PFSK-1 (cell line): Measurements from ENCODE around the gene RPN1.

Experiments used
- FOXP2 ChIP-seq: optimal IDR thresholded peaks from 2 replicates; pipeline ENCODE3; 2011; ENCODE audit warnings: borderline replicate concordance, control low read depth, inconsistent platforms; ENCODE audit not compliant: insufficient read depth; ENCODE audit errors: extremely low read length, extremely low read depth
- POLR2AphosphoS5 ChIP-seq: IDR thresholded peaks from 2 replicates; pipeline ENCODE4 v1.6.1; 2012; ENCODE audit warnings: low read depth, mild to moderate bottlenecking, control low read depth, low read length, moderate library complexity
- SIN3A ChIP-seq: IDR thresholded peaks from 2 replicates; pipeline ENCODE4 v1.6.1; 2012; ENCODE audit warnings: mild to moderate bottlenecking, low read length, moderate library complexity, borderline replicate concordance; ENCODE audit not compliant: insufficient read depth
- TAF1 ChIP-seq: IDR thresholded peaks from 2 replicates; pipeline ENCODE4 v1.6.1; 2012; ENCODE audit warnings: low read length, control low read depth, borderline replicate concordance; ENCODE audit not compliant: insufficient read depth
- TF ChIP-seq, protein P1 (sequence below), 2 experiments: IDR thresholded peaks; 2 replicates each; pipeline versions ENCODE4 v1.6.1 to v1.8.0; 2011 to 2012; ENCODE audit warnings: low read depth in 2 of 2, low read length in 2 of 2, control low read depth in 1 of 2, inconsistent platforms in 1 of 2, mild to moderate bottlenecking in 1 of 2, moderate library complexity in 1 of 2; ENCODE audit not compliant: insufficient read depth in 1 of 2

RPN1 gene

DNA sequence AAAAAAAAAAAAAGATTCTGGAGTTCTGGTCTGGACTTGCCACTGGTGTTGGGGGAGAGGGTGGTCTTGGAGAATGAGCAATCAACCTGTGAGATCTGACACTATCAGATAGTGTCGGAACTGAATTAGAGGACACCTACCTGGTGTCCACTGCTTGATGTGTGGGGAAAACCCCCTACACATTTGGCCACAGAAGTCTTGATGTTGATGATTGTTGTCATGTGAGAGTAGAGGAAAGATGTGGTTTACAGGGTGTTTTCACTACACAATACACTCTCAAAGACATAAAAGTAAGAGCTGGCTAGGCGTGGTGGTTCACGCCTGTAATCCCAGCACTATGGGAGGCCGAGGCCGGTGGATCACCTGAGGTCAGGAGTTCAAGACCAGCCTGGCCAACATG is 38.4 kb upstream of the RPN1 start:
- TF ChIP-seq POLR2AphosphoS5: no peak
- no peak for TF ChIP-seq FOXP2
- TF ChIP-seq SIN3A: no peak
- TF ChIP-seq, protein P1, sequence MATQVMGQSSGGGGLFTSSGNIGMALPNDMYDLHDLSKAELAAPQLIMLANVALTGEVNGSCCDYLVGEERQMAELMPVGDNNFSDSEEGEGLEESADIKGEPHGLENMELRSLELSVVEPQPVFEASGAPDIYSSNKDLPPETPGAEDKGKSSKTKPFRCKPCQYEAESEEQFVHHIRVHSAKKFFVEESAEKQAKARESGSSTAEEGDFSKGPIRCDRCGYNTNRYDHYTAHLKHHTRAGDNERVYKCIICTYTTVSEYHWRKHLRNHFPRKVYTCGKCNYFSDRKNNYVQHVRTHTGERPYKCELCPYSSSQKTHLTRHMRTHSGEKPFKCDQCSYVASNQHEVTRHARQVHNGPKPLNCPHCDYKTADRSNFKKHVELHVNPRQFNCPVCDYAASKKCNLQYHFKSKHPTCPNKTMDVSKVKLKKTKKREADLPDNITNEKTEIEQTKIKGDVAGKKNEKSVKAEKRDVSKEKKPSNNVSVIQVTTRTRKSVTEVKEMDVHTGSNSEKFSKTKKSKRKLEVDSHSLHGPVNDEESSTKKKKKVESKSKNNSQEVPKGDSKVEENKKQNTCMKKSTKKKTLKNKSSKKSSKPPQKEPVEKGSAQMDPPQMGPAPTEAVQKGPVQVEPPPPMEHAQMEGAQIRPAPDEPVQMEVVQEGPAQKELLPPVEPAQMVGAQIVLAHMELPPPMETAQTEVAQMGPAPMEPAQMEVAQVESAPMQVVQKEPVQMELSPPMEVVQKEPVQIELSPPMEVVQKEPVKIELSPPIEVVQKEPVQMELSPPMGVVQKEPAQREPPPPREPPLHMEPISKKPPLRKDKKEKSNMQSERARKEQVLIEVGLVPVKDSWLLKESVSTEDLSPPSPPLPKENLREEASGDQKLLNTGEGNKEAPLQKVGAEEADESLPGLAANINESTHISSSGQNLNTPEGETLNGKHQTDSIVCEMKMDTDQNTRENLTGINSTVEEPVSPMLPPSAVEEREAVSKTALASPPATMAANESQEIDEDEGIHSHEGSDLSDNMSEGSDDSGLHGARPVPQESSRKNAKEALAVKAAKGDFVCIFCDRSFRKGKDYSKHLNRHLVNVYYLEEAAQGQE (IDR thresholded peaks at IDR 0.05; ENCODE audit: insufficient read depth in 1 of 2, low read depth in 2 of 2, low read length in 2 of 2): no peak
- TF ChIP-seq TAF1: no peak

DNA sequence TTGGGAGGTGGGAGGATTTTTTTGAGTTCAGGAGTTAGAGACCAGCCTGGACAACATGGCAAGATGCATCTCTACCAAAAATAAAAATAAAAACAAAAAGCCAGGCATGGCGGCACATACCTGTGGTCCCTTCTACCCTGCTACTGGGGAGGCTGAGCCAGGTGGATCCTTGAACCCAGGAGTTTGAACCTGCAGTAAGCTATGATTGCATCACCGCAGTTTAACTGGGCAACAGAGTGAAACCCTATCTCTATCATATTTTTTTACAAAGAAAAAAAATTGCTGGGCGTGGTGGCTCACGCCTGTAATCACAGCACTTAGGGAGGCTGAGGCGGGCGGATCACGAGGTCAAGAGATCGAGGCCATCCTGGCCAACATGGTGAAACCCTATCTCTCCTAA is 35.8 kb upstream of the RPN1 start:
- TF ChIP-seq, protein P1 (IDR thresholded peaks at IDR 0.05; ENCODE audit: insufficient read depth in 1 of 2, low read depth in 2 of 2, low read length in 2 of 2): no peak
- TF ChIP-seq TAF1: no peak
- TF ChIP-seq SIN3A: no peak
- TF ChIP-seq FOXP2: no peak

DNA sequence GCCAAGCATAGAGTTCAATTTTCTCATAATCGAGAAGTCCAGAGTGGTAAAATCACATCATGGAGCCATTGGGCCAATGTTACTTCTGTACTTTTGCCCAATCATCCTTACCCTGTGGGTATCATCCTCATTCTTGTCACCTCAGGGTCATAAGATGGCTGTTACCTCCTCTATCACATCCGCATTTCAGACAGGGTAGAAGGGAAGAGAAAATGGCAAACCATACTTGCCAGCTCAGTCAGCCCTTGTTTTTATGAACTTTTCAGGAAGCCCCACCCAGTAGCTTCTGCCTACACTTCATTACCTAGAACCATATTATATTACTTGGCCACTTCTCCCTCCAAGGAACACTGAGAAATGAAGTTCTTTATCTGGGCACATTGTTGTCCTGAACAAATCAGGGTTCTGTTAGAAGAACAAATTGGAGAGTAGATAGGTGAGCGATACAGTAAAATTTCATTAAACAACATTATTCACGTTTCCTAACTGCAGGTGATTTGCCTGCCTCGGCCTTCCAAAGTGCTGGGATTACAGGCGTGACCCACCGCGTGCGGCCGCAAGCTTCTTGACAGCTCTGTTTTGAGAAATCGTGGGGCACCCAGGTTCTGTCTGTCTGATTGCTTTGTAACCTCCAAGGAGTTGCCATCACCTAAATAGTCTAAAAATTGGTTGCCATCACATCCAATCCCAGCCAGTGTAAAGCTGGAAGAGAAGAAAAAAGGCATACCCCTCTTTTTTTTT is 34.5 kb upstream of the RPN1 start:
- TF ChIP-seq, protein P1 (IDR thresholded peaks at IDR 0.05; ENCODE audit: insufficient read depth in 1 of 2, low read depth in 2 of 2, low read length in 2 of 2): no peak
- no peak for TF ChIP-seq TAF1

GRCh38 chr3:128683957-128684356 is 33.3 kb upstream of the RPN1 start:
- TF ChIP-seq FOXP2 (no peak), POLR2AphosphoS5 (no peak)

GRCh38 chr3:128681369-128681829 is 30.8 kb upstream of the RPN1 start:
- TF ChIP-seq SIN3A: no peak
- TF ChIP-seq FOXP2: no peak
- no peak for TF ChIP-seq POLR2AphosphoS5
- TF ChIP-seq TAF1: no peak
- TF ChIP-seq, protein P1 (IDR thresholded peaks at IDR 0.05; ENCODE audit: insufficient read depth in 1 of 2, low read depth in 2 of 2, low read length in 2 of 2): no peak
